A172 (cell line): ENCODE results near the gene NMNAT2. TPM values are rescaled to one million over a fixed set of nuclear protein-coding genes. Genes with fewer than 3 reads are reported as not detected.
"Not testable (repeated sequence)": the region's sequence is repeated elsewhere in the genome, so short reads cannot be mapped to it uniquely, and the experiment has no call there.

ENCODE experiments used
- DNase-seq: peaks from one replicate; pipeline ENCODE4 v3.0.0-alpha.2; 2015; ENCODE audit warnings: low spot score
- total RNA-seq: library from RNA; depleted of rRNA; stranded (reverse); fragments of >200 nt; shearing (Covaris generic); gene quantifications from 2 replicates; pipeline ENCODE4 v1.2.3, GENCODE V29; 2014; rRNA removed

The NMNAT2 gene
- total RNA-seq = 3.0 and 3.1 TPM in 2 replicates

DNA sequence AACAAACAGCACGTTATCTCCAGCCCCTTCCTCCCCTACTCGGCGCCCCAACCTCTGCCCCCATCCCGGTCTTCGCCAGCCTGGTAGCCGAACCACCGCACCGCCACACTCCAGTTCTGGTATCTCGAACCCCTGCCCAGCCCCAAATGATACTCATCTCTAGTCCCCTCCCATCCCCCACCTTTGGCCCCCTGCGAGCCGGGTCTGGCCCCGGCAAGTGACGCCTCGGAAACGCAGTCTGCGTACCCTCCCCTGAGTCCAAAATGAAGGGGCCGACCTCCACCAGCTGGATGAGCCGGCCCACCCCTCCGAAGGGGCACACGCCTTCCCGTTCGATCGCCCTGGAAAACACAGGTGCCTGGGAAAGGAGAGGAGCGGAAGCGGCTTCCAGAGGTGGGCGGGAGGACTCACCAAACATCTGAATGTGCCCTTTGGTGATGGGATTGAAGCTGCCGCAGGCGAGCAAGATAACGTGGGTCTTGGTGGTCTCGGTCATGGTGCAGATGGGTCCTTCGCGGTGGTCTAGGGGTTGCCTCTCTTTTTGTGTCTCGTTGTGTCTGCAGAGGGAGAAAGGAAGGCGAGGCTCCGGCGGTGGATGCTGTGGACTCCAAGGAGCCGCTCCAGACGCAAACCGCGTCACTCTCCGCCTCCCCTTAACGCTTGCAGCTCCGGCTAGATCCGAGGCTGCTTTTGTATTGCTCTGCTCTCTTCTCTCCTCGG lies at the start of gene NMNAT2:
Gene NMNAT2, minus strand, starts transcription at position 609 of the 720 bp plus-strand sequence. Its CDS starts 113 bp downstream, at position 496.
- DNase-seq = peak; percentile 29

DNA sequence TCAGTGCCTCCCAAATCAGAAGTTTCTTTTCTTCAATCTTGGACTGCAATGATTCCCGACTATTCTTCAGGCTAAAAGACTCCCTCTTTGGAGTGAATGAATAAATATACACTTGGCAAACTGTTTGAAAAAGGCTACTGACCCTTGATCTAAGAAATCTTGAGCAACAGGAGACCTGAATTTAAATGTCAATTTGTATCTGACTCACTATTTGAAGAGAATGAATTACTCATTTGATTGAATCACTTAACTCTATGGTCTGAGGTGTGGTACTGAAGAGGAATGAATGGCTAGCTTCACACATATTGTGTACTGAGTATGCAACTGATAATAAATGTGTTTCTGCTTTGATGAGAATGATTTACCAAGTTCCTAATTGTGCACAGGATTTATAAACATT lies 49.5 kb upstream of the NMNAT2 start:
- DNase-seq = no peak

DNA sequence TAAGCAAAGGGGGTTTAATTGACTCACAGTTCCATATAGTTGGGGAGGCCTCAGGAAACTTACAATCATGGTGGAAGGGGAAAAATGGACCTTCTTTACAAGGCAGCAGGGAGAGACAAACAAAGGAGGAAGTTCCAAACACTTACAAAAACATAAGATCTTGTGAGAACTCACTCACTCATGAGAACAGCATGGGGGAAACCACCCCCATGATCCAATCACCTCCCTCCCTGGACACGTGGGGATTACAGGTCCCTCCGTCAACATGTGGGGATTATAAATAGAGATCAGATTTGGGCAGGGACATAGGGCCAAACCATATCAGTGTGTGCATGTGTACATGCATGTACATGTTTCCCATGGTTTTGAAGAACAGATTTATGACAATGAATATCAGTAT lies 48.6 kb upstream of the NMNAT2 start:
- DNase-seq = no peak

DNA sequence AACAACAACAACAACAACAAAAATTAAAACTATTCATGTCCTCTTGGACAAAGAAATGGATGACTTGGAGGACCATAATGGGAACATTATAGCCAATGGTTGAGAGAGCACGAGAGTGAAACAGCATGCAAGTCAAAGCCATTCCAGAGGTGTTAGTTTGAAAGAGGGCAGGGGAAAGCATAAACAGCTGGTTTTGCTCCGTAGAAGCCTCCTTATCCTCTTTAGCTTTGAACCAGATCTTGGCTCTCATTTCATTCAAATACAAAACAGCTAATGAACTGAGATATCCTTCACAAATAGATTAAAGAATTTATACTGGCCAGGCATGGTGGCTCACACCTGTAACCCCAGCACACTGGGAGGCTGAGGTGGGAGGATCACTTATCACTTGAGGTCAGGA lies 45.4 kb upstream of the NMNAT2 start:
- no peak for DNase-seq

DNA sequence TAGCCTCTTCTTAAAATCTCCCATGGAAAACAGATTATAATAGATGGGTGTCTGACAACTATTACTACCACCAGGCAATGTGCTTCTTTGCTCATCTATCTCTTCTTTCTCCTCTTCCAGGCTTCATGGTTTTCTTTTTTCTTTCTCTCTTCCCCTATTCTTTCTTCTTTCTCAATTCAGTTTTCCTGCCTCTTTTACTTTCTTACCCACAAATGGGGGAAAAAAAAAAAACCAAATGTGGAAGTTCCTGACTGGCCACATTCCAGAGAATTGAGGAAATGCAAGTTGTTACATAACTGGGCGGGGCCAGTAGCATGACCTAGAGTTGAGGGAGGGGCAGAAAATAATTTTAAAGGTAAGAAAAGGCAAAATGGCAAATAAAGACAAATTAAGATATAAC lies 43.2 kb upstream of the NMNAT2 start:
- peak; percentile 39 for DNase-seq

DNA sequence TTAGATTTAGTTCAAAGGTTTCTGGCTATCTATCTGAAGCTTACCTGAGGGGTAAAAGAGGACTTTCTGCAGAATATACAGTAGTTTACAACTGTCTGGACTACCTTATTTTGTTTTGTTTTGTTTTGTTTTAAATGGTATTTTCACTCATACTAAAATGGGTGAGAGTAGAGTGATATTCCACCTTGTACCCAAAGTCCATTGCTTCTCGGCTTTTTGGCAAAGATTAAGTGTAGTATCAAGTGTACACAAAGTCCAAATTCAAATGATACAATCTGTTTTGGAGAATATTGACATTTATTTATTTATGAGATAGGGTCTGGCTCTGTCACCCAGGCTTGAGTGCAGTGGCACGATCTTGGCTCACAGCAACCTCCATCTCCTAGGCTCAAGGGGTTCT lies 42.4 kb upstream of the NMNAT2 start:
- no peak for DNase-seq

DNA sequence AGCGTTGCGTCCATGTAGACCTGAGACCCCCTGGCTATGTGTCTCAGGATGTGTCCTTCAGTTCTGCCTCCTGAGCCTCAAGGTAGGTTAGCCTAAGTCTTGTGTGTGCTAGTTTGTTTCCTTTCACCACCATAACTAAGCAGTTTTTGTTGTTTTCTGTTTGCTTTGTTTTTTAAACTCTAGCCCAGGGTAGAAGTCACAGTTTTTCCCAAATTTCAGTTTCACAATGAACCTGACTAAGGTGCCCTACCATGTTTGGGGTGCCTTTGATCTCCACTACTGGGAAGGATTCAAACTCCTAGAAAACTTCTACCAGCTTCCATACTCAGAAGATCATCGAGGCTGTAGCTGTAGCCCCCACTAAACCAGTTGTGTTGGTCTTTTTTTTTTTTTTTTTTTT lies 39.3 kb upstream of the NMNAT2 start:
- no peak for DNase-seq

DNA sequence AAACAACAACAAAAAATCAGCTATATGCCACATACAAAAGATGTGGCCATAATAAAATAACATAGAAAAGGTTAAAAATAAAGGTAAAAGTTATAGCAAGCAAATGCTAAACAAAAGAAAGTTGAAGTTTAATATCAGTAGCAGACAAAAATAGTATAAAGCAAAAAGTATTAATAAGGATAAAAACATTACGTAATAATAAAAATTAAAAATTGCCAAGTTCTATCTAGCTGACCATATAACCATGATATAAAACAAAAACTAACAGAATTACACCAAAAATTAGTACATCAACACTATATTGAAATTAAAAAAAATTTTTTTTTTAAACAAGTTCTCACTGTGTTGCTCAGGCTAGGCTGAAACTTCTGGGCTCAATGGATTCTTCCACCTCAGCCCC lies 38.6 kb upstream of the NMNAT2 start:
- DNase-seq = no peak

DNA sequence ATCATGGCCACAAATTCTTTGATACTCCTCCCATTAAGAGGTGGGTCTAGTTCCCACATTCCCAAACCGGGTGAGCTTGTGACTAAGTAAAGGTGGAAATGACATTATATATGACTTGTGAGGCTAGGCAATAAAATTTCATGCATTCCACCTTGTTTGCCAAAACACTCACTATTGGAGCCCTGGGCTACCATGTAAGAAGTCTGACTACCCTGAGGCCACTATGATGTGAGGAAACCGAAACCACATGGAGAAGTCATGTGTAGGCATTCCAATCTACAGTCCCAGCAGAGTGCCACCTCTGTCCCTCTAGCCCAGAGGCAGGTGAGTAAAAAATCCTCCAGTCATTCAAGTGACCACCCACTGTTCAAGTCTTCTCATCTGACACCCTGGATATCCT lies 36.2 kb upstream of the NMNAT2 start:
- peak; percentile 45 for DNase-seq

DNA sequence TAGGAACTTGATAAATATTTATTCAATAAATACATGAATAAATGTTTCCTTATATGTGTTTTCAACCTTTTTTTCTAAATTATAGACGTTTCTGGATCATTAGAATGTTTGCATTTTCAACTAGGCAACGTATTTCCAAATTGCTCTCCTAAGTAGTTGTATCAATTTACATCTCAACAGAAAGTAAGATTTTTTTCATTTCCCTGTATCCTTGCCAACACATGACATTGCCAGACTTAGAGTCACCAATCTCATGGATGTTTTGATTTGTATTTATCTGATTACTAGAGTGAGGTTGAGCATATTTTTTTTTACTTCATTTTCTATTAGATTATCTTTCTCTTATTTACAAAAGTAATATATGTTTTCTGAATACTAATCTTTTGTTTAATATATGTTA lies 31.9 kb upstream of the NMNAT2 start:
- DNase-seq = no peak

DNA sequence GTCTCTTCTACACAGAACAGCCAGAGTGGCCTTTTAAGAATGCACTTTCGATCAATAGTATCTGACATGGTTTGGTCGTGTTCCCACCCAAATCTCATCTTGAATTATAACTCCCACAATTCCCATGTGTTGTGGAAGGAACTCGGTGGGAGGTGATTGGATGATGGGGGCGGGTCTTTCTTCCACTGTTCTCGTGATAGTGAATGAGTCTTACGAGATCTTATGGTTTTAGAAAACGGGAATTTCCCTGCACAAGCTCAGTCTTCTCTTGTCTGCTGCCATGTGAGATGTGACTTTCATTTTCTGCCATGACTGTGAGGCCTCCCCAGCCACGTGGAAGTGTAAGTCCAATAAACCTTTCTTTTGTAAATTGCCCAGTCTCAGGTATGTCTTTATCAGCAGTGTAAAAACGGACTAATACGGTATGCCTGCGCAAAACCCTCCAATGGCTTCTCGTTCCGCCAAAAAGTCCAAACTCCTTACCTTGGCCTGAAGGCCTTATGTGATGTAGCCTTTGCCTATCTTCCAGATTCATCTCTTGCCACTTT lies 31.1 kb upstream of the NMNAT2 start:
- DNase-seq = no peak

DNA sequence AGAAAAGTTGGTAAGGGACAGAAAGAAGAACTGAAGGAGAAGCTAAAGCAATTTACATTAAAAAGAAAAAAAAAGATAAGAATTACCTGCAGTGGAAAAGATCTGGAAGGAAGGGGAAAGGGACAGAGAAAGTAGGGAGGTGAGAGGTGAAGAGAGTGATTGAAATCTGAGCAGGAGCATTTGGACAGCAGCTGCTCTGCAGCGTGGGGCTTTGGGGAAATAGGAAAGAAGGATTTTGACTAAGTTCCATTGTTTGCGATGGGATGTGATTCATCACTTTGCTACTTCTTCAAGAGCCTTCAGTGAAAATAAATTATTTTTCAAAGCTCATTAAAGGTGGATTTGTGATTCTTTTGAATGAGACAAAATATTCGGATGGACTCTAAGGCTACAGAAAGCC lies 26.1 kb upstream of the NMNAT2 start:
- DNase-seq = peak; percentile 48

DNA sequence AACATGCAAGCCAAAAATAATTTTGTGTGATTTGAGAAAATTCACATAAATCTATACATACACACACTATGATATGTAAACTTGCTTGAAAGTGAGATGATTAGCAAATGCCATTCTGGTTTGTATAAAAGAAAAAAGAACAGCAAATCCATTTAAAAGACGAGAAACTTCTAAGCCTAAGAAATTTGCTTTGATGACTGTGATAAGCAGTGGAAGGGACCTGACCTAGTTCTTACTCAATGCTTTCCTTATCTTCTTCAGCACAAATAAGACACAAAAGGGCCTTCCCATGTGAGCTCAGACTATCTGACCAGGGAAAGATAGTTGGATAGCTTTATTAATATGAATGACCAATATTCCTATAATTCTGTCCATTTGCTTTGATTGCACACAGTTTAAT lies 25.3 kb upstream of the NMNAT2 start:
- DNase-seq = no peak

DNA sequence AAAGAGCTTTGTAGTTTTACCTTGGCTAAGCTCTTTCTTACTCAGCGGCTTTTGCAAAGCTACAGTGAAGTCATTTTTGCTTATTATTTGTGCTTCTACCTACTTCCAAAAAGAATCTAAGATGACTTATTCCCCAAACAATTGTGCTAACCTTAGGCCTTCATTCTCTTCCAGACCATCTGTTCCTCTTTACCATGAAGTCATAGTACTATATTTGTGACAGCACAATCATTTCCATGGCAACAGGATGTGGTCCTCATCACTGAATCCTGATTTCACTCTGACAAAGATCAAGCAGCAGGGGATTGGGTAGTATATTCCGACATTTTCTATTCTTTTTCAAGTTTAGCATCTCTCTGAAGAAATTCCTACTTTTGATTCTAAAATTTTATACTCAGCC lies 24.8 kb upstream of the NMNAT2 start:
- DNase-seq = no peak

DNA sequence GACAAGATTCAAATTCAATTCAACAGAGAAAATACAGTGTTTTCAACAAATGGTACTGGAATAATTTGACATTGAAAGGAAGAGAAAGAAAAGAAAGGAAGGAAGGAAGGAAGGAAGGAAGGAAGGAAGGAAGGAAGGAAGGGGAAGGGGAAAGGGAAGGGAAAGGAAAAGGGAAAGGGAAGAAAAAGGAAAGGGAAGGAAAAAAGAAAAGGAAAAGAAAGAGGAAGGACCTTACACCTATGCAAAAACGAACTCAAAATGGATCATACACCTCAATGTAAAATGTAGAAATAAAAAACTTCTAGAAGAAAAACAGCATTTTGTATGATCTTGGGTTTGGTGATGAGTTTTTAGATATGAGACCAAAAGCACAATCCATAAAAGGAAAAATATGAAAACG lies 19.9 kb upstream of the NMNAT2 start:
- DNase-seq = no peak

DNA sequence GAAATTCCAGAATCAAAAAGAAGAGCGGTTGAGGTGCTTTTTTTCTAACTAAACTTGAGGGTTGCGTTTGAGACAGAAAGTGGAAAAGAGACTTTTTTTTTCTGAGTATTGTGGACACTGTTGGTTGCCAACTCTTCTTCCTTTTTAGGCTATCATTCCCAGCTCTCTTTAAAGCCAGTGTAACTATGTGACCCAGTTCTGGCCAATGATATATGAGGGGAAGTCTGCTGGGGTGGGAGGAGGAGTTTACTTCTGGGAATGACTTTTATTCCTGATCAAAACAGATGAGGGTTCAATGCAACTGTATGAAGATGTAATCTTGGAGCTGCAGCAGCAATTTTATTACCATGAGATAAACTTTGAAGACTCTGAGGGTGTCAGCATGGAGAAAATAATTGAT lies 17.3 kb upstream of the NMNAT2 start:
- DNase-seq = no peak

DNA sequence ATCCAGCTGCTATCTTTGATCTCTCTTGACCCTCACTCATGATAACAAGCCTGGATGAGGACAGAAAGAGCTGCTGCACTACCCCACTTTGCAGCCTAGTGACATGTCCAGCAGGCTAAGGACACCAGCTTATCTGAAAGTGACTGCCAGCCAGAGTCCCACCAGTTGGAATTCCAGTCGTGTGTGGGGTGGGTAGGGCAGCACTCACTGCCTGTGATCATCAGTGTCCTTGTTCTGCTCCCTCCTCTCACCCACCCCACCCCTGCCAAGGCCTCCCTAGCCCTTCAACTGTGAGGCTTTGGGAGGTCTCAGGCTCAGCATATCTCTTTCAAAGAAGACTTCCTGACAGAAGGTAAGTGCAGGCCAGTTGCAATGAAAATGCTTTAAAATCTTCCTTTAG lies 15.5 kb upstream of the NMNAT2 start:
- no peak for DNase-seq

DNA sequence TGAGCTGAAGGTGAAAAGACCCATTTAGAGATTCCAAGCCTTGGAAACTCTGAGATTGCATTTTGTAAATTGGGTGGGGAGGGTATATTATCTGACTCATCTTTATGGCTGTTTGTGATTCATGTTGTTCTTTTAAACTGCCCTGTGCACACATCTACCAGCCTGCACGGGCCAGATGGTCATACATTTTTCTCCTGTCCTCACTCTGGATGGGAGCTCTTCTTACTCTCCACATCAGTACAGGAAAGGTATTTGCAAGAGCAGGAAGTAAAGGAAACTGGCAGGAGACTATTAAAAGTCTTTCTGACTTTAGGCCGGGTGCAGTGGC lies 14.3 kb upstream of the NMNAT2 start:
- peak; percentile 51 for DNase-seq

DNA sequence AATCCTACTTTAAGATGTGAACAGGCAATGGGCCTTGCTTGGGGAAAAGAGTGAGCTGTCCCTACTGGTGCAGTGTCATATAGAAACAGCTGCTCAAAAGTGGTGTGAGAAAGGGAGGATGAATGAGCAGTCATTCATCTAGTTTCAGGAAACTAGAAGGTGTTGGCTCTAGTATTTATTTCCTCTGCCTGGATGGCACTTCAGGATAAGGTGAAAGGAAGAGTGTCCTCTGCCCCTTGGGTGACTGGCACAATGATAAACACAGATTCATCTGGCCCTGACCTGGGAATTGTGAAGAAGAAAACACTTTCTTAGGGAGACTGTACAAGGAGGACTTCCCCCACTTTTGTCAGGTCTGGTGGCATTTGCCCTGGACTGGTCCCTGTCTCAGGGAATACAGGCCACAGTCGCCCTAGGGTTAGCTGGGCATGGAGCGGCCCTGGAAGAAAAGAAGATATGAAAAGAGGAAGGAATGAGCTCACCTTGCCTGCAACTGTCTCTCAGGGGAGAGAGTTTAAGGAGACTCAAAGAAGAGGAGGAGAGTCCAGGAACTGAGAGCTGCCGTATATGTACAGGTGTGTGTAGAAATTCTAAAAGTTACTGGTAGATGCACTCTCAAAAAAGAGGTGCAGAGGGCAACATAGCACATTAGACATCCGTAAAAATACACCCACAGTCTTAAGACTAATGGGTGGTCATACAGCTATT lies 13.8 kb upstream of the NMNAT2 start:
- DNase-seq = no peak

DNA sequence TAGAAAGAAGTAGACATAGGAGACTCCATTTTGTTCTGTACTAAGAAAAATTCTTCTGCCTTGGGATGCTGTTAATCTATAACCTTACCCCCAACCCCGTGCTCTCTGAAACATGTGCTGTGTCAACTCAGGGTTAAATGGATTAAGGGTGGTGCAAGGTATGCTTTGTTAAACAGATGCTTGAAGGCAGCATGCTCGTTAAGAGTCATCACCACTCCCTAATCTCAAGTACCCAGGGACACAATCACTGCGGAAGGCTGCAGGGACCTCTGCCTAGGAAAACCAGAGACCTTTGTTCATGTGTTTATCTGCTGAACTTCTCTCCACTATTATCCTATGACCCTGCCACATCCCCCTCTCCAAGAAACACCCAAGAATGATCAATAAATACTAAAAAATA lies 9.4 kb upstream of the NMNAT2 start:
- not testable (repeated sequence) for DNase-seq

DNA sequence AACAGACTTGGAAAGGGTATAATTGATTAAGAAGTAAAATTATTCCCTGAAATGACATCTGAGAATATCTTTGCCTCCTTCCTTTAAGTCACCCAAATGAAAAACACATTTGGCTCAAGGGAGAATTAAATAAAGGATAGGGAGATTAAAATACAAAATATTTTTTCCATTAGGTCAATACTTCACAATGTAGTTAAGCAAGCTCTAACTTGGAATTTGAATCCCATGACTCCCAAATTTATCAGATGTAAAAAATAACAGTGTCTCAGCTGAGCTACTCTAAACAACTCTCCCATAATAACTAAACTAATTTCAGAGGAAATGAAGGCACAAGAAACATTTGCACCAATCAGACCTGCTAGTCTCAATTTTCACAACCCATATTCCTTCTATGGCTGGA lies 6.5 kb upstream of the NMNAT2 start:
- DNase-seq = no peak

DNA sequence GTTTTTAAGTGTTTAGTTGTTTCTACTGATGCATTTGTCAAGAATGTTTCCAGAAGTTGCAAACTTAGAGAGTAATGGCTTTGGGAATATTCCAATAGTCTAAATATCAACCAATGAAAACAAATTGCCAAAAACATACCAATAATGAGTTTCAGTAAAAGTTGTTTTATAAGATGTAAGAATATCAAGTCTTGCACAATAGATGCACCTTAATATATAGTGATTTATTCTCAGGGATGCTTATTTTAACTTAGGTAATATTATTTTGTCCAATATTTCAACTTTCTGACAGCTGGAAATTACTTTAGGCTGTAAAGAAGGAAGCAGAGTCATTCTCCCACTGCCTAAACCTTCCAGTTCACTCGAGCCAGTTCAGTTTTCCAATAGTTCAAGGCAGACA lies 5.4 kb upstream of the NMNAT2 start:
- DNase-seq = no peak

DNA sequence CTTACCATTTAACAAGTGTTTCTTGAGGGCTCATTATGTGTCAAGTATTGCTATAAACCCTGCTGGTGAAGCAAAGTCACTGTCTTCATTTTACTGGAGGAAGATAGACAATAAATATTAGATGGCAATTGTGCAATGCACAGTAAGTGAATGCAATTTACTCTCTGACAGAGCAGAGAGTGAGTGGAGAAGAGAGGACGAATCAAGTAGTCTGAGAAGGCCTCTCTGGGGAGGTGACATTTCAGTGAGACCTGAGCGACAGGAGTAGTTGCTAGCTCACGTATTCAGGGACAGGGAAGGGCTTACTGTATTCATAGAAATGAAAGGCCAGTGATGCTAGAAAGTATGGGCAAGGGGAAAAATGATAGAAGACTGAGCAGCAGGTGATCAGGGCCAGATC lies 1.2 kb upstream of the NMNAT2 start:
- no peak for DNase-seq

DNA sequence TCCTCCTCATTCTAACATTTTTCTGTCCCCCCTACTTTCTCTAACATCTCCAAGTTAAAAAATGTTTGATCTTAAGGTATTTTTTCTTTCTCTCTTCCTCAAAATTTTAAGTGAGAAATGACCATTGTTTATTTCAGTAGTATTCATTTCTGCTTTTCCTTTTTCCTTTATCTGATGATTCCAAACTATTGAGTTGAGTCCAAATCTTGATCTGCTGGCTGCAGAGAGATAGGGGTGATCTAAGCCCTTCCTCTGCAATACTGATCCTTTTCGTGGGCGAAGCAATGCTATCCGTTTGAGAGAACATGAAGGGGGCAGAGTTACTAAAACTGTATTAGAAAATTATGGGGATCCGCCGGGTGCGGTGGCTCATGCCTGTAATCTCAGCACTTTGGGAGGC lies 516 bp upstream of the NMNAT2 start:
- no peak for DNase-seq
